Measurements from ENCODE around the gene ARHGEF17. TPM values are rescaled to one million over a fixed set of nuclear protein-coding genes. Genes with fewer than 3 reads are reported as not detected.

The ARHGEF17 gene
- total and polyA plus RNA-seq, 2 of the 13 experiments (the other 11 are each of a cell fraction or from before 2014, with no cell fraction given) = 10.7 to 28.8 TPM

DNA sequence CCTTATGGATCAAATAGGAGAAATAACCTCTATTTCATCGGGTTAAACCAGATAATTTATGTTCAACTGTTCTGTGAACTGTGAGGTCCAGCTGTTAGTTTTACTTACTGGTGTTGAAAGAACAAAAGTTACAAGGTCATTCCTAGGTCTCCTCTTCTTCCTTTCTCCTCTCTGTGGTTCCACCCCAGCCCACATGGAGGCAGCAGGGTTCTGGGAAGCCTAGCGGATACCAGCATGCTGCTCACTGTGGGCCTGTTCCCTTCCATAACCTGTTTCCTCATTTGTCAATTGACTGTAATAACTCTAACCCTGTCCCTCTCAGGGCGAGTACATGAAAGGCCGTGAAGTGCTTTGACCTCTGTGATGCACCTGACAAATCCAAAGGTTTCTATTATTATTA, 96.0 kb downstream of the ARHGEF17 start (continued):
- TF ChIP-seq, protein P1, sequence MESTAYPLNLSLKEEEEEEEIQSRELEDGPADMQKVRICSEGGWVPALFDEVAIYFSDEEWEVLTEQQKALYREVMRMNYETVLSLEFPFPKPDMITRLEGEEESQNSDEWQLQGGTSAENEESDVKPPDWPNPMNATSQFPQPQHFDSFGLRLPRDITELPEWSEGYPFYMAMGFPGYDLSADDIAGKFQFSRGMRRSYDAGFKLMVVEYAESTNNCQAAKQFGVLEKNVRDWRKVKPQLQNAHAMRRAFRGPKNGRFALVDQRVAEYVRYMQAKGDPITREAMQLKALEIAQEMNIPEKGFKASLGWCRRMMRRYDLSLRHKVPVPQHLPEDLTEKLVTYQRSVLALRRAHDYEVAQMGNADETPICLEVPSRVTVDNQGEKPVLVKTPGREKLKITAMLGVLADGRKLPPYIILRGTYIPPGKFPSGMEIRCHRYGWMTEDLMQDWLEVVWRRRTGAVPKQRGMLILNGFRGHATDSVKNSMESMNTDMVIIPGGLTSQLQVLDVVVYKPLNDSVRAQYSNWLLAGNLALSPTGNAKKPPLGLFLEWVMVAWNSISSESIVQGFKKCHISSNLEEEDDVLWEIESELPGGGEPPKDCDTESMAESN (CRISPR knock-in tag; conservative IDR thresholded peaks at IDR 0.05) = no peak
- TF ChIP-seq TBX3 (IDR thresholded peaks at IDR 0.05; ENCODE audit: borderline replicate concordance) (no peak), NBN (conservative IDR thresholded peaks at IDR 0.05) (no peak), PHF21A (CRISPR knock-in tag; IDR thresholded peaks at IDR 0.05) (no peak), AGO2 (optimal IDR thresholded peaks at IDR 0.05; ENCODE audit: low read depth, low read length) (no peak), ZNF720 (CRISPR knock-in tag; IDR thresholded peaks at IDR 0.05) (no peak), ZNF326 (CRISPR knock-in tag; IDR thresholded peaks at IDR 0.05; ENCODE audit: borderline replicate concordance) (no peak), EEA1 (CRISPR knock-in tag; IDR thresholded peaks at IDR 0.05; ENCODE audit: borderline replicate concordance) (no peak), SAP130 (CRISPR knock-in tag; IDR thresholded peaks at IDR 0.05; ENCODE audit: low read depth) (peak; percentile 54), IRF2 (CRISPR knock-in tag; IDR thresholded peaks at IDR 0.05) (peak; percentile 49; the same call in 1 of the 2 replicates), PLRG1 (conservative IDR thresholded peaks at IDR 0.05) (no peak), ZBTB1 (CRISPR knock-in tag; IDR thresholded peaks at IDR 0.05; ENCODE audit: borderline replicate concordance) (no peak), YEATS4 (CRISPR knock-in tag; IDR thresholded peaks at IDR 0.05; ENCODE audit: borderline replicate concordance) (no peak), RFXANK (CRISPR knock-in tag; IDR thresholded peaks at IDR 0.05) (no peak), GTF2F1 (IDR thresholded peaks at IDR 0.05; ENCODE audit: low read length) (no peak), ZFP82 (CRISPR knock-in tag; IDR thresholded peaks at IDR 0.05; ENCODE audit: borderline replicate concordance) (no peak), KDM5A (IDR thresholded peaks at IDR 0.05; ENCODE audit: borderline replicate concordance, low read length) (no peak), ZFYVE20 (CRISPR knock-in tag; IDR thresholded peaks at IDR 0.05; ENCODE audit: borderline replicate concordance, low read depth) (no peak), HCFC1 (IDR thresholded peaks at IDR 0.05; ENCODE audit: low read depth, low read length) (no peak), KMT2B (CRISPR knock-in tag; IDR thresholded peaks at IDR 0.05) (no peak), ZNF205 (CRISPR knock-in tag; IDR thresholded peaks at IDR 0.05) (0 out of 2 replicates have a peak, but pooled peaks have one; percentile 26), RXRB (CRISPR knock-in tag; IDR thresholded peaks at IDR 0.05; ENCODE audit: borderline replicate concordance) (0 out of 2 replicates have a peak, but pooled peaks have one; percentile 43), ZSCAN30 (CRISPR knock-in tag; IDR thresholded peaks at IDR 0.05) (peak; percentile 36; the same call in 1 of the 2 replicates), U2AF2 (IDR thresholded peaks at IDR 0.05; ENCODE audit: low read depth, low read length) (no peak), LCORL (IDR thresholded peaks at IDR 0.05) (no peak), LCORL (CRISPR knock-in tag; IDR thresholded peaks at IDR 0.05) (0 out of 2 replicates have a peak, but pooled peaks have one; percentile 34)
- TF ChIP-seq, protein P2, sequence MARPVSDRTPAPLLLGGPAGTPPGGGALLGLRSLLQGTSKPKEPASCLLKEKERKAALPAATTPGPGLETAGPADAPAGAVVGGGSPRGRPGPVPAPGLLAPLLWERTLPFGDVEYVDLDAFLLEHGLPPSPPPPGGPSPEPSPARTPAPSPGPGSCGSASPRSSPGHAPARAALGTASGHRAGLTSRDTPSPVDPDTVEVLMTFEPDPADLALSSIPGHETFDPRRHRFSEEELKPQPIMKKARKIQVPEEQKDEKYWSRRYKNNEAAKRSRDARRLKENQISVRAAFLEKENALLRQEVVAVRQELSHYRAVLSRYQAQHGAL (CRISPR knock-in tag; IDR thresholded peaks at IDR 0.05; ENCODE audit: not compliant biosample characterization) = no peak
- TF ChIP-seq, protein P3, sequence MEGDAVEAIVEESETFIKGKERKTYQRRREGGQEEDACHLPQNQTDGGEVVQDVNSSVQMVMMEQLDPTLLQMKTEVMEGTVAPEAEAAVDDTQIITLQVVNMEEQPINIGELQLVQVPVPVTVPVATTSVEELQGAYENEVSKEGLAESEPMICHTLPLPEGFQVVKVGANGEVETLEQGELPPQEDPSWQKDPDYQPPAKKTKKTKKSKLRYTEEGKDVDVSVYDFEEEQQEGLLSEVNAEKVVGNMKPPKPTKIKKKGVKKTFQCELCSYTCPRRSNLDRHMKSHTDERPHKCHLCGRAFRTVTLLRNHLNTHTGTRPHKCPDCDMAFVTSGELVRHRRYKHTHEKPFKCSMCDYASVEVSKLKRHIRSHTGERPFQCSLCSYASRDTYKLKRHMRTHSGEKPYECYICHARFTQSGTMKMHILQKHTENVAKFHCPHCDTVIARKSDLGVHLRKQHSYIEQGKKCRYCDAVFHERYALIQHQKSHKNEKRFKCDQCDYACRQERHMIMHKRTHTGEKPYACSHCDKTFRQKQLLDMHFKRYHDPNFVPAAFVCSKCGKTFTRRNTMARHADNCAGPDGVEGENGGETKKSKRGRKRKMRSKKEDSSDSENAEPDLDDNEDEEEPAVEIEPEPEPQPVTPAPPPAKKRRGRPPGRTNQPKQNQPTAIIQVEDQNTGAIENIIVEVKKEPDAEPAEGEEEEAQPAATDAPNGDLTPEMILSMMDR (CRISPR knock-in tag; IDR thresholded peaks at IDR 0.05) = peak; percentile 91
- TF ChIP-seq, protein P4, sequence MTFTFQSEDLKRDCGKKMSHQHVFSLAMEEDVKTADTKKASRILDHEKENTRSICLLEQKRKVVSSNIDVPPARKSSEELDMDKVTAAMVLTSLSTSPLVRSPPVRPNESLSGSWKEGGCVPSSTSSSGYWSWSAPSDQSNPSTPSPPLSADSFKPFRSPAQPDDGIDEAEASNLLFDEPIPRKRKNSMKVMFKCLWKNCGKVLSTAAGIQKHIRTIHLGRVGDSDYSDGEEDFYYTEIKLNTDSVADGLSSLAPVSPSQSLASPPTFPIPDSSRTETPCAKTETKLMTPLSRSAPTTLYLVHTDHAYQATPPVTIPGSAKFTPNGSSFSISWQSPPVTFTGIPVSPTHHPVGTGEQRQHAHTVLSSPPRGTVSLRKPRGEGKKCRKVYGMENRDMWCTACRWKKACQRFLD (CRISPR knock-in tag; IDR thresholded peaks at IDR 0.05; ENCODE audit: borderline replicate concordance) = no peak

All from HepG2 (cell line).